Measurements from ENCODE around the gene CASZ1. TPM values are rescaled to one million over a fixed set of nuclear protein-coding genes. Genes with fewer than 3 reads are reported as not detected.

The CASZ1 gene
- total and polyA plus RNA-seq, 9 of the 15 experiments (the other 6 are each of a cell fraction or from before 2014, with no cell fraction given): 0.01 to 4.0 (median 0.76) TPM; not detected in 1

DNA sequence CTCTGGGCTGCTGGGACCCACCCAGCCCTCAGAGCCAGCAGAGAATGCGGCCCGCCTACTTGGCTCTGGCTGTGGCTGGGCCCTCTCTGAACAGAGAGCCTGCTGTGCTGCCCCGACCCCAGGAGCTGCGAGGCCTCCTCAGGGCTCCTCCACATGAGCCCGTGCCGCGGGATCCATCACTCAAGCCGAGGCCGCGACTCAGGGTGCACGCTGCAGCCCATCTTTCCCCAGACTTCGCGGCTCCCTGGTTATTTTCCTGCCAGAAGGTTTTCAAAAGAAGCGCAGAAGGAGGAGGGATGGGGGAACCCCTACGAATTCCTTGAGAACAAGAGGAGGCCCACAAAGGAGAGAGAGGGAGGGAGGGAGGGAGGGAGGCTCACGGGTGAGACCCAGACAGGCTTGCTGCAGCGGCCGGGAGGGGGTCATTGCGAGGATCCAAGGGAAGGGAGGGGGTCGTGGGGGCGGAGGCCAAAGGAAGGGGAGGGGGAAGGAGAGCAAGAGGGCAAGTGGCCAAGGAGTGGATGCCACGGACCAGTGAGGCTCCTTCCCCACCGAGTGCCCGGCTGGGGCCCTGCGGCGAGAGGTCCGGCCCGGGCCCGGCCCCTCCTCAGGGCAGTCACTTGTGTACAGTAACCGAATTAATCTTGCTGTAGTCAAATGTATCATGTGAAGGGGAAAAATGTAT is 146.8 kb downstream of the CASZ1 start (continued):
- TF ChIP-seq SRSF1 (IDR thresholded peaks at IDR 0.05; ENCODE audit: low read depth, low read length): no peak
- TF ChIP-seq, protein P1, sequence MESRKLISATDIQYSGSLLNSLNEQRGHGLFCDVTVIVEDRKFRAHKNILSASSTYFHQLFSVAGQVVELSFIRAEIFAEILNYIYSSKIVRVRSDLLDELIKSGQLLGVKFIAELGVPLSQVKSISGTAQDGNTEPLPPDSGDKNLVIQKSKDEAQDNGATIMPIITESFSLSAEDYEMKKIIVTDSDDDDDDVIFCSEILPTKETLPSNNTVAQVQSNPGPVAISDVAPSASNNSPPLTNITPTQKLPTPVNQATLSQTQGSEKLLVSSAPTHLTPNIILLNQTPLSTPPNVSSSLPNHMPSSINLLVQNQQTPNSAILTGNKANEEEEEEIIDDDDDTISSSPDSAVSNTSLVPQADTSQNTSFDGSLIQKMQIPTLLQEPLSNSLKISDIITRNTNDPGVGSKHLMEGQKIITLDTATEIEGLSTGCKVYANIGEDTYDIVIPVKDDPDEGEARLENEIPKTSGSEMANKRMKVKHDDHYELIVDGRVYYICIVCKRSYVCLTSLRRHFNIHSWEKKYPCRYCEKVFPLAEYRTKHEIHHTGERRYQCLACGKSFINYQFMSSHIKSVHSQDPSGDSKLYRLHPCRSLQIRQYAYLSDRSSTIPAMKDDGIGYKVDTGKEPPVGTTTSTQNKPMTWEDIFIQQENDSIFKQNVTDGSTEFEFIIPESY (CRISPR knock-in tag; IDR thresholded peaks at IDR 0.05): no peak
- TF ChIP-seq MEF2A (IDR thresholded peaks at IDR 0.05; ENCODE audit: control insufficient read depth, low read depth, low read length): no peak
- TF ChIP-seq HIVEP1 (CRISPR knock-in tag; IDR thresholded peaks at IDR 0.05): no peak
- TF ChIP-seq DDX20 (tag; IDR thresholded peaks at IDR 0.05; ENCODE audit: low read depth): no peak
- TF ChIP-seq, protein P2, sequence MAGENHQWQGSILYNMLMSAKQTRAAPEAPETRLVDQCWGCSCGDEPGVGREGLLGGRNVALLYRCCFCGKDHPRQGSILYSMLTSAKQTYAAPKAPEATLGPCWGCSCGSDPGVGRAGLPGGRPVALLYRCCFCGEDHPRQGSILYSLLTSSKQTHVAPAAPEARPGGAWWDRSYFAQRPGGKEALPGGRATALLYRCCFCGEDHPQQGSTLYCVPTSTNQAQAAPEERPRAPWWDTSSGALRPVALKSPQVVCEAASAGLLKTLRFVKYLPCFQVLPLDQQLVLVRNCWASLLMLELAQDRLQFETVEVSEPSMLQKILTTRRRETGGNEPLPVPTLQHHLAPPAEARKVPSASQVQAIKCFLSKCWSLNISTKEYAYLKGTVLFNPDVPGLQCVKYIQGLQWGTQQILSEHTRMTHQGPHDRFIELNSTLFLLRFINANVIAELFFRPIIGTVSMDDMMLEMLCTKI (IDR thresholded peaks at IDR 0.05; ENCODE audit: partially characterized antibody): no peak
- no peak for TF ChIP-seq FUS (optimal IDR thresholded peaks at IDR 0.05; ENCODE audit: low read depth, low read length)
- TF ChIP-seq ZNF146 (CRISPR knock-in tag; IDR thresholded peaks at IDR 0.05; ENCODE audit: unreplicated experiment): no peak
- no peak for TF ChIP-seq ZNF780A (CRISPR knock-in tag; IDR thresholded peaks at IDR 0.05)
- TF ChIP-seq SETDB1 (IDR thresholded peaks at IDR 0.05; ENCODE audit: low read length): no peak
